Hindlimb muscle (tissue), 1 donor: ENCODE measurements around the gene EVA1C. TPM values are rescaled to one million over a fixed set of nuclear protein-coding genes. Genes with fewer than 3 reads are reported as not detected.
"Not testable (repeated sequence)": the region's sequence is repeated elsewhere in the genome, so short reads cannot be mapped to it uniquely, and the experiment has no call there.

ENCODE experiments used
- DNase-seq: peaks from one replicate; pipeline ENCODE4 v3.0.0-alpha.2; 2013
- polyA plus RNA-seq: library from polyadenylated mRNA; unstranded; fragments of 120-200 nt; gene quantifications from one replicate; pipeline ENCODE4 v1.2.1, GENCODE V29; 2013; ENCODE audit not compliant: insufficient read length

EVA1C gene
- polyA plus RNA-seq, 1 donor = 2.1 TPM

DNA sequence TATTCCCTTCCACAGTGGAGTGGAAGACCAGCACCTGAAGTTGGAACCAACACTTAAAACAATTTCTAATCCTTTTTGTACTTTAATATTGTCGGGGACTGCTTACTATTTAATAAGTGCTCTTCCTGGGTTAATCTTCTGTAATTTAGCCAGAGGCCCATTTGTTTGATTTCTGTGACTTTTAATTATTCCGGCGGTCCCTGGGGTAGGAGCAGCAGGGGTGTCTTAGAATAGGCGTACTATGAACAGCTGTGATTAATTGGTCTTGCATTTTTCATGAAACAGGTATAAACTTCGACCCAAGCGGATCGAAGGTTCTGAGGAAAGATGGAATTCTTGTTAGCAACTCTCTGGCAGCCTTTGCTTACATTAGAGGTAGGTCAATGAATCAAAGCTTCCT, 91.1 kb downstream of the EVA1C start:
- DNase-seq = not testable (repeated sequence)

GRCh38 chr21:32505767-32506166, 93.3 kb downstream of the EVA1C start:
- DNase-seq = not testable (repeated sequence)

- not testable (repeated sequence) for DNase-seq
Observed at GRCh38 chr21:32506411-32506965, 94.0 kb downstream of the EVA1C start.

- DNase-seq = no peak
Observed at GRCh38 chr21:32507342-32507919, 94.9 kb downstream of the EVA1C start.

DNA sequence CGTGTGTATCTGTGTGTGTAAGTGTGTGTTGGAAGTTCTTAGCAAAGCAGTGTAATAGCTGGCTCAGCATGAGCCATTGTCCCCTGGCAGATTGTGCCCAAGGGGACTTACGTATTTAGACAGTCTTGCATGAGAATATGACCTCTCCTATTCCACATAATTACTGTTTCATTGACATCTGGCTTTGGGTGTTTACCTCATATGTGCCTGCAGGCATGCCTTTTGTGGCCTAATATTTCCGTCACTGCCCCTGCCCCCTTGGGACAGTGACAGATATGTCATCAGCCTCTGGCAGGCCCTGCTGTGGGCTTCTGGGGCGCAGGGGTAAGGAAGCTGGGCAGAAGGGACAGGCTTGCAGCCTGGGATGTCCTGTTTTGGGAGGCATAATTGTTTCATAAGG, 95.5 kb downstream of the EVA1C start:
- not testable (repeated sequence) for DNase-seq

DNA sequence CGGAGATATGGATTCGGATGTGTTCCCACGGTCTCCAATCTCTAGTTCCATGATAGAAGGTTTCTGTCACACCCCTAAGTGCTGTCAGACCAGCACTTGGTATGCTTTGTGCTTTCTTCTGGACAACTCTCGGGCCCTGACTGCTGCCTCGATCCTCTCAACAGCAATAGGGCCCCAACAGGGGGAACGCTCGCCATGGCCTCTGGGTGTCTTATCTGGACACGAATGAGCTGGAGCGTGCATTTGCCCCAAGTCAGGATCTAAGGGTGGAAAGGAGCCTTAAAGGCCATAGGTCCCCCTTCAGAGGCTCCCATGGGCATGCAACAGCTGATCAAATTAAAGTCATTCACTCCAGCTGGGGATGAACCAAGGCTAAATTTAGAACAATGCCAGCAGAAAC, 96.1 kb downstream of the EVA1C start:
- DNase-seq = no peak

- DNase-seq = not testable (repeated sequence)
Observed at GRCh38 chr21:32508975-32509374, 96.5 kb downstream of the EVA1C start.

- no peak for DNase-seq
Observed at GRCh38 chr21:32514275-32515055, 102.0 kb downstream of the EVA1C start.

DNA sequence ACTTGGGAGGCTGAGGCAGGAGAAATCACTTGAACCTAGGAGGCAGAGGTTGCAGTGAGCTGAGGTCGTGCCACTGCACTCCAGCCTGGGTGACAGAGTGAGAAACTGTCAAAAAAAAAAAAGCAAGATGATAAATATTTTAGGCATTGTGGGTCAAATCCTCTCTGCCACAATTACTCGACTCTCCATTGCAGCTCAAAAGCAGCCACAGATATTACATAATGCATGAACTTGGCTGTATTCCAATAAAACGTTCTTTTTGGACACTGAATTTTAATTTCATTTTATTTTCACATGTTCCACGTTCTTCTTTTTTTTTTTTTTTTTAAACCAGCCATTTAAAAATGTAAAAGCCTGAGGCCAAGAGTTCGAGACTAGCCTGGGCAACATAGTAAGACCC, 103.4 kb downstream of the EVA1C start:
- DNase-seq = no peak

DNA sequence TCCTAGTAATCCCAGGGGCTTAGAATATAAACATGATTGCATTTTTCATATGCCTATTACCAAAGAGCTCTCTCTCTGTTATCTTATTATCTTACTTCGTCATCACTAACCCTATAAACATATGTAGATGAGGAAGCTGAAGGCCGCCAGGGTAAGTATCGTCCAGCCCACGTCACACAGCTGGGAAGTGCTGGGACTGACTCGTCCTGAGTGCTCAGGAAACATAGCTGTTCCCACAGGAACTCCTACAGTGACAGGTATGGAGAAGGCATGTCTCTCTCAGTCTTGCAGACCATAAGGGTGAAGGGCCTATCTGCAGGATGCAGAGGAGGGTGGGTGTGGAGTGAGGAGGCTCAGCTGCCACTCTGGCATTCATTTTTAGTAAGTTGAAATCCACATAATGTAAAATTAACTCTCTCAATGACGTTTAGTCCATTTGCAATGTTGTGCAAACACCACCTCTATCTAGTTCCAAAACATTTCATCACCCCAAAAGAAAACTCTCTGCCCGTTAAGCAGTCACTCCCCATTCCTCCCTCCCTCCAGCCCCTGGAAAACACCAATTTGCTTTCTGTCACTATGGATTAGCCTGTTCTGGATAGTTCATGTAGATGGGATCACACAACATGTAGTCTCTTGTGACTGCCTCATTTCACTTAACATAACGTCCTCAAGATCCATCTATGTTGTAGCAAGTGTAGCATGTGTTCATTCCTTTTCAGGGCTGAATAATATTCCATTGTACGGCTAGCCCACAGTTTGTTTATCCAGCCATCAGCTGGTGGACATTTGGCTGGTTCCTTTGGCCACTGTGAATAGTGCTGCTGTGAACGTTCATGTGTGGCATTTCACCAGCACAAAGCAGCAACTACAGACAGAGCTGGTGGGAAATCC, 104.5 kb downstream of the EVA1C start:
- DNase-seq = no peak

DNA sequence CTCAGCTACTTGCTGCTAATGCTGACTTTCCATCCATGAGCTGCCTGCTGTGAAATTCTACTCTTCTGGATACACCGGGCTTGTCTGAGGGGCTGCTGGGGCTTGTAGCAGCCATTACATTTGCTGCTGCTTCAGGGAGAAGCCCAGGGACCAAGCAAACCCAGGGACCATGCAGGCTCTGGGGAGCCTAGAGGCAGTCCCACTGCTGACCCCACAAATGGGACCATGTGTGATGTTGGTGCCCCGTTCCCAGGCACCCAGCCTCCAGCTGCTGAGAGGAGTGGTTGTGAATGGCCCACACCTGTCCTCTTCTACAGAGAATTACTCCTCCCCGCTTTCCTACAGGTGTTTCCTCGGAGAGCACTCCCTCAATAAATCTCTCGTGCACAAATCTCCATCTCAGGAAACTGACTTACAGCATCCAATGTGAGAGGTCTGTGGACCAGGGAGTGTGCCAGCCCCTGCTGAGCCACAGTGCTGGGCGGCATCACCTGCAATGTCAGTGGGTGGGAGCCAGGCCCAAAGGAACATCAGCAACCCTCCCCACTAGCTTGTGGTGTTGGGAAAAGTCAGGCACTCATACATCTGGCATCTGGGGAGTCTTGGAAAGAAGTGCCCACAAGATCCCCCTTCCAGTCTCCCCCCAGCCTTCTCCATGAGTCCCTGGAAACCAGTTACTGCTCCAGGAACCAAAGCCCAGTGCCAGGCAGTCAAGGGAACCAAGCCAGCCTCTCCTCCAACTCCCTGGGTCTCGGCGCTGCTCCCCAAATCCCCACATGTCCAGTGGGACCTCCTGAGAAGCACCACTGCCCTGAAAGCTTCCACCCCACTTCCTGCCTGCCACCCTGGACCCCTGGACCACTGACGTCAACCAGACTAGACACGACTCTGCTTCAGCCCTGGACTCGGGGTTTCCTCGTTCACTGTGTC, 107.7 kb downstream of the EVA1C start:
- DNase-seq = no peak

DNA sequence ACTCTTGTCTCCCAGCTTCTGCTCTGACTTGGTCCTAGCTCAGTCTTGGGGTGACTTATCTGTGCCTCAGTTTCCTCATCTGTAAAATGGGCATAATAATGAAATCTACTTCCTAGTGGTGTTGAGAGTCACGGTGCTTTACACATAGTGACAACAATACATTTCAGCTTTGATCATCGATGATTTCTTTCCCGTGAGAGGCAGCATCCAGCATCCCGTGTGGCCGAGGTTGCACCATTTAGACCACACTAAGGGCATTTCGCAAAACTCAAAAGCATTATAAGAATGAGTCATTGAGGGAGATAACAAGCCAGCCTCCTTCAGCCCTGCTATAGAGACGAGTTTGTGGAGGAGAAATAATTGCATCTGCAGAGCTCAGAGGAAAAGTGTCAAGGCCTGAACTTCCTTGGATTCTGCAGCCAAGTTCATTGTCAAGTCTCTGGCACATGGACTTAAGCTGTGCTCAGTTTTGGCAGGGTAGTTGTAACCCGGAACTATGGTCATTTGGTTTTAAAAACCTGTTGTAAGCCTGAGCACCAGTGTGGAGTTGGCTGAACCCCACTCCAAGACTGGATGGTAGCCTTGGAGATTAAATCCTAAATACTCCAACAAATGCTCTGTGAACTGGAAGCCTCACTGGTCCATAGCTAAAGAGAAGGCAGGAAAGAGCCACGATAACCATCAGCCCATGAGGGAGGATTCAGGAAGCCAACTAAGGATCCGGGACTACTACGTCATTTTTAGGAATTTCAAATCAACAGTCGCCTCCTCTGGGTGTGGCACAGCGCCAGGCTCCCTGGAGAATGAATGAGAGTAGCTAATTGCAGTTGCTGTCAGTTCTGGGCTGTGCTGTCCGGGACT, 108.6 kb downstream of the EVA1C start:
- peak; percentile 74 for DNase-seq

DNA sequence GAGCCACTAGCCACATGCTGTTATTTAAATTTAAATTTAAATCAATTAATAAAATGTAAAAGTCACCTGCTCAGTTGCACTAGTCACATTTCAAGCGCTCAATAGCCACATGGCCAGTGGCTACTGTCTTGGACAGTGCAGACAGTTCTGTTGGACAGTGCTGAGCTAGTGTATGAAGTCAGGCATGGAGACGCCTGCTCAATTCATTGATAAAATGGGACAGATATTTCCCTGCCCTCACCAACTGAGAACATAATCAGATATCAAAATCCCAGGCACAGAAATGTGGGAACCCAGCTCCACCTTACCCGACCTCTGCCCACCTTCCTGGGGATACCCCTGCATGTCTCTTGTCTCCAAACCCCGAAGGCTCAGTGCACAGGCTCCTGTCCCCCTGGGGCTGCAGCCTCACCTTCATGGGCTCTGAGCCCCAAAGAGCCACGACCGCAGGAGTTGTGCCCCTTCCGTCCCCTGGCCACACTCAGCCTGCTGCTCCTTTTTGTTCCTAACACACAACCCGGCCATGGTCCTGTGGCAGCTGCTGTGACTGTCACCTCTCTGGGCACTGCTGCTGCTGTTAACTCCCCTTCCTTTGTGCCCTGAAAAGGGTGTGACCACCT, 109.3 kb downstream of the EVA1C start:
- no peak for DNase-seq

DNA sequence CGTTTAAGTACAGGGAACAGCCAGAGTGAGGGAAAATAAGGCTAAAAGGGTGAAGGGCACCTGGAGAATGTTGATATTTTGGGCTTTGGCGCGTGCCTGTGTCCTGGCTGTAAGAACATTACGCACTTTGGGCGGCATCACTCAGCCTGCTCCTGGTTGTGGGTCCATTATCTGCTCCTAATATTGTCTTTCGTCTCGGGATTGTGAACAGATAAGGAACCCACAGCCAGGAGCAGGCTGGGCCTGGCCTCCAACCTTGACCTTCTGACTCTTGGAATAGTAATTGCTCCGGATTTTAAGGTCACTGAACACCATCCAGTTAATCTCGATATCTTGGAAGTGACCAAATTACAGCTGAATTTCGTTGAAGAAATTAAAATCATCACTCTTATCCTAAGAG, 111.0 kb downstream of the EVA1C start:
- no peak for DNase-seq

DNA sequence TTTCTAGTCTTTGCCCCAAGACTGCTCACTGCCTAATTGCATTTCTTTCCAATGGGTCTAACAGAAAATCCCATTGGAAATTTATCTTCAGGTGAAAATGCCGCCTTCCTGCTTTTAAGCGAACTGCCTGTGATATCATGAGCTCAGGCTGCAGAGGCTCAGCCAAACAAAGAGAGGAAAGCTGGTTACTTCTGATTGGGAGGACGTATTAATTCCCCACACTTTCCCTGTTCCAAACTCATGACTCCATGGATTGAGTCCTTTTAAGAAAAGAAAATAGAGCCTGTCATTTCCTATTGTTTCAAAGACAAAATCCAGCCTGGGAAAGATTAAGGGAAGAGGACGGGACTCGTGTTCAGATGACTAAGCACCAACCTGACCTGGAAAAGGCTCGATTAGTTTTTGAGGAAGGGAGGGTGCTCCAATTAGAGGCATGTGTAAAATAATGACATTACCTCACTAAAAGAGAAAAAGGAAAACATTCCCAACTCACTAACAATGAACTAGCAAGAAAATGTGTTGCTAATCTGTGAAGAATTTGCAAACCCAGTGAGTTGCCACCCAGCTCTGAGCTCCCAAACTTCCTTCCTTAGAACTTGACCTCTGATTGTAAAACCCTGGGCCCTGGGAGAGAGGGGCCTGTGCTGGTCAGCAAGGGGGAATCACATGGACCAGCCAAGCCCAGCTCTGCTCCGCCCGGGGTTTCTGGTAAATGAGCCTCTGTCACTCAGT, 111.6 kb downstream of the EVA1C start:
- no peak for DNase-seq

DNA sequence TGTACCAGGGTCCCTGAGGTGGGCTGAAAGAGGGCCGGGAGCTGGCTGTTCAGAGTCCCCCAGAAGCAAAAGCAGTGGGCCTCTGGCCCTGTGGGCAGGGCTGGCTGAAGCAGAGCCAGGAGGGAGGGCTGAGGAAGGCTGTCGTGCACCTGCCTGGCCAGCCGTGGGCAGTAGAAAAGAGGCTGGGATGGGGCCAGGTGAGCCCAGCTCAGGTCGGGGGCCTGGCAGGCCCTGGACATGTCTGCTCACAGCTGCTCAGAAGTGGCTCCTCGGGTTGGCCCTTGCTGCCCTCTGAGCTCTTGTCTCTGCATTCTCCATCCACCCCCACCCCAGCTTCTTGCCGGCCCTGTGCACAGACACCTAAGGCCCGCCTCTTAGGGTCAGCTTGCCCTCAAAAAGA, 112.8 kb downstream of the EVA1C start:
- DNase-seq = no peak

DNA sequence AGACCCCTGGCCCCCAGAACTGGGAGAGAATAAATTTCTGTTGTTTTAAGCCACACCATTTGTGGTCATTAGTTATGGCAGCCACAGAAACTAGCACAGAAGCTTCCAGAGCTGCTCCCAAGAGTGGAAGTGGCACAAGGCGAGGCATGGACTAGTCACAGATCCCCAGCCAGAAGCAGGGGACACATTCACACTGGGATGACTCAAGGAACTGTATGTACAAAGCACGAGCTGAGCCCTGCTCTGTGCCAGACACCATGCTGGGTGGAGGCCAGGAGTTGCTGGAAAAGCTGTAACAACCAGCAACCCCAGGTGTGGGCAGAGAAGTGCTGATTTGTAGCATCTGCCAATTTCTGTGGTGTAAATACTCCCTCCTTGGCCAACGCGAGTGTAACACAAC, 117.2 kb downstream of the EVA1C start:
- no peak for DNase-seq

GRCh38 chr21:32530809-32531208, 118.3 kb downstream of the EVA1C start:
- not testable (repeated sequence) for DNase-seq

DNA sequence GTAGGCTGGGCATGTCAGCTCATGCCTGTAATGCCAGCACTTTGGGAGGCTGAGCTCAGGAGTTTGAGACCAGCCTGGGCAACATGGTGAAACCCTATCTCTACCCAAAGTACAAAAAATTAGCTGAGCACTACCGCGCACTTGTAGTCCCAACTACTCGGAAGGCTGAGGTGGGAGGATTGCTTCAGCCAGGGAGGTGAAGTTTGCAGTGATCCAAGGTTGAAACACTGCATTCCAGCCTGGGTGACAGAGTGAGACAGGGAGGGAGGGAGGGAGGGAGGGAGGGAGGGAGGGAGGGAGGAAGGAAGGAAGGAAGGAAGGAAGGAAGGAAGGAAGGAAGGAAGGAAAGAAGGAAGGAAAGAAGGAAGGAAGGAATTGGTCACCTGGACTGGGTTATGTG, 119.1 kb downstream of the EVA1C start:
- not testable (repeated sequence) for DNase-seq

- DNase-seq = no peak
Observed at GRCh38 chr21:32532636-32533035, 120.1 kb downstream of the EVA1C start.
